Measurements from ENCODE around the gene SLC45A2.

GRCh38 chr5:34015120-34015822 lies 30.8 kb upstream of the SLC45A2 start:
- TF ChIP-seq CSRNP3 (CRISPR knock-in tag; IDR thresholded peaks at IDR 0.05) (no peak), TSHZ2 (CRISPR knock-in tag; IDR thresholded peaks at IDR 0.05) (no peak), SNAI2 (CRISPR knock-in tag; IDR thresholded peaks at IDR 0.05) (no peak), CREB5 (CRISPR knock-in tag; IDR thresholded peaks at IDR 0.05; ENCODE audit: low read depth) (no peak), ZFP3 (CRISPR knock-in tag; IDR thresholded peaks at IDR 0.05) (no peak), PATZ1 (CRISPR knock-in tag; IDR thresholded peaks at IDR 0.05; ENCODE audit: borderline replicate concordance) (no peak), OSR1 (CRISPR knock-in tag; IDR thresholded peaks at IDR 0.05) (no peak), TOX (CRISPR knock-in tag; IDR thresholded peaks at IDR 0.05; ENCODE audit: borderline replicate concordance) (no peak), ZFP30 (CRISPR knock-in tag; IDR thresholded peaks at IDR 0.05) (no peak), ZC3H10 (CRISPR knock-in tag; IDR thresholded peaks at IDR 0.05) (no peak), RARB (CRISPR knock-in tag; IDR thresholded peaks at IDR 0.05) (no peak), ZNF565 (CRISPR knock-in tag; conservative IDR thresholded peaks at IDR 0.05; ENCODE audit: low read depth) (no peak), CSDC2 (CRISPR knock-in tag; IDR thresholded peaks at IDR 0.05) (no peak)

Measured in SK-N-SH treated with all-trans-retinoic acid at 6 μM for 48 hours (cell line).